A204.1 (cell line): ENCODE measurements around the gene GAS7.

Experiments
- FAIRE-seq: peaks from 2 replicates; lab custom pipeline; 2012; peaks lifted over from hg19 to GRCh38; lab: Jason Lieb, UNC

GAS7 gene

DNA sequence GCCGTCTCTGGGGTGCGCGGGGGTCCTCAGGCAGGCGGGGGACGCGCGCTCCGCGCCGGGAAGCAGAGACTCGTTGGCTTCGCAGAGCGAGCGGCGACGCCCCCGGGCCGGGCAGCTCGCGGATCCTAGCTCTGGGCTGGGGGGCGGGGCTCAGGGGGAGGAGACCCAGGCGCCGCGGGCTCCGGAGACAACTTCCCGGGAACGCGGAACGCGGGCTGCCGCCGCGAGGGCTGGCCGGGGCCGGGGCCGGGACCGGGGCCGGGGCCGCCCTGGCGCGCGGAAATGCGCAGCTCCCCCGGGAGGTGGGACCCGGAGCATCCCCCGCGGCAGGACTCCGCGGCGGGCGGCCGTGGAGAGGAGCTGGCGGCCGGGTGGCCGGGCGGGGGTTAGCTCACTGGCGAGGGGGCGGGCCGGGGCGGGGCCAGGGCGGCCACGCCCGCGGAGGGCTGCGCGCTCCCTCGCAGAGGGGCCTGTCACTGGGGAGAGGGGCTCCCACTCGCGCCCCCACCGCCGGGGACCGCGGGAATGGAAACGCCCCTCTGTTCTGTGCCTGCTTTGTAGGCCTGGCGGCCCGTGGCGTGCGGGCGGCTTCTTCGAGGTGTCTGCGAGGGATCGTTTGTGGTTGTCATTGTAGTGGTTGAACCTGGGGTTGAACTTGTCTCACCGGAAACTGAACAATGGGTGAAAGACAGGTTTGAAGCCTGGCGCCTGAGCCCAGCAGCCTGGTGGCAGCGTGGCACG, at the start of gene GAS7:
Gene GAS7 (minus strand): TSS at position 98 of the 741 bp plus-strand sequence.
- FAIRE-seq, result no peak

DNA sequence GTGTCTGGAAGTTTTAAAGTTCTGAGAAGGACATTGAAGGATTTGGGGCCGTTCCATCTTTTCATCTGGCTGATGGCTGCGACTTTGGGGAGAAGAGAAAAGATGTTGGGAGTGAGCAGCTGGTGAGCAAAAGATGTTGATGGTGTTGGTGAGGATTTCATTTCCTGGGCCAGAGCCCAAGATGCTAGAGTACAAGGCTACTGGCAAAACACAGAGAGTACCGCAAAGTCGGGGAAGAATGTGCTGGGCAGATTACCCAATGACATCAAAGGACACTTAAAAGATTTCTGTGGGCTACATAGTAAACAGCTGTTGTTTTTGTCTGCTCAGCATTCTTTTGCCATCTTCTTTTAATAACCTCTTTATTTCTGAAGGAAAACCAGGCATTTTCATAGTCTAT, 49.4 kb upstream of the GAS7 start:
- FAIRE-seq, result no peak

DNA sequence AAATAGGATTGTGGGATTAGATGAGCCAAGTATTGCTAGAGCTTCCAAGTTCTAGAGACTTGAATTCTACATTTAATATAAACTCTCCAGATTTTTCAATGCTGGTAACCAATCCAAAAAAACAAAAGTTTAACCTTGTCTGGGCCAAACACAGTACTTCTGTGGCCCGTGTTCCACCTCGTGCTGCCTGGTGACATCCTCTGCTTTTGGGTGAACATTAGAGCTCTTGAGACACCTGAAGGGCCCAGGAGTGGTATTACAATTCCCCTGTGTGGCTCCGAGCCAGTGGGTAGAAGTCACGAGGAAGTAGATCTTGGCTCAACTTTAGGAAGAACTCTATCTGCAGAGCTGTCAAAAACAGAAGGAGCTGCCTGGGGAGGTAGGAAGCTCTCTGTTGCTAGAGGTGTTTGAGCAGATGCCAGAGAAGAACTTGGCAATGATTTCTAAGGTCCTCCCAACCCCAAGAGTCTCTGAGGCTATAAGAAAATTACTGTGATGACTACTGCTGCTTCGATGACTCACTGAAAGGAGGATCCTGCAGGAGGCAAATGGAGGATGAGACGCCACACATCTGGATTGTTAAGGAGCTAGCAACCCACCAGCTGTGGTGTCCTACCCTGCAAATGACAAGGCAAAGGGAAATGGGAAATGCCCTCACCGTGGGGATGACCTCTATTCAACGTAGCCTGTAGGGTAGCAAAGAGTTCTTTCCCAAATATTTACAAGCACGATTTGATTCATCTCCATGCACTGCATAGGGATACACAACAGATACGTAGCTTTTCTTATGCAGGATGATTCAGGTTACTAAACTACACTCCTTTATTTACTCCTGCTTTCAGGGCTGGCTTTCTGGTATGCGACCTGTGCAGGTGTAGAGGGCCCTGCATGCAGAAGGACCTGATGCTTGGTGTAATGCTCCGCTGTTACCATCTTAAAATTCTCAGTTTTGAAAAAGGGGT, 45.8 kb upstream of the GAS7 start:
- FAIRE-seq, result no peak

DNA sequence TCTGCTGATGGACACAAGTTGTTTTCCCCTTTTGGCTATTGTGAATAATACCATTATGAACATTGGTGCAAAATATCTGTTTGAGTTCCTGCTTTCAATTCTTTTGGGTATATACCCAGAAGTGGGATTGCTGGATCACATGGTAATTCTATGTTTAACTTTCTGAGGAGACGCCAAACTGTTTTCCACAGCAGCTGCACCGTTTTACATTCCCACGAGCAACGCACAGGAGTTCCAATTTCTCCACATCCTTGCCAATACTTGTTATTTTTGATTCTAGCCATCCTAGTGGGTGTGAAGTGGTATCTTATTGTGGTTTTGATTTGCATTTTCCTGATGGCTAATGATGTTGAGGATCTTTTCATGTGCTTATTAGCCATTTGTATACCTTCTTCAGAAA, 43.4 kb upstream of the GAS7 start:
- FAIRE-seq, result no peak

DNA sequence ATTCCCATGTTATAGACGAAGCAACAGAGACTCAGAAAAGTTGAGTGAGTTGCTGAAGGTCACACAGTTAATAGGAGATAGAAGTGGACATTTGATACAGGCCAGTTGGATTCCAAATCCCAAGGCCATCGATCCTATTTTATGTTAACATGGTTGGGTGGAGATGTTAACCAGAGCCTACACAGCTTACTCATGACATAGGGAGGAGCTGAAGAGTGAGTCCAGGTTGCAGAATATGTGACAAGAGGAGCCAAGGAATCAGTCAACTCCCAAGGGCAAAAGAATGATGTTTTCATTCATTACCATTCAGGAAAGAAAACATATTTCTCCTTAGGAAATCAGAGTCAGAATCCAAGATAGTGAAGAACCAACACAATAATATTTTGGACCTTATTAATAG, 40.3 kb upstream of the GAS7 start:
- FAIRE-seq, result no peak

DNA sequence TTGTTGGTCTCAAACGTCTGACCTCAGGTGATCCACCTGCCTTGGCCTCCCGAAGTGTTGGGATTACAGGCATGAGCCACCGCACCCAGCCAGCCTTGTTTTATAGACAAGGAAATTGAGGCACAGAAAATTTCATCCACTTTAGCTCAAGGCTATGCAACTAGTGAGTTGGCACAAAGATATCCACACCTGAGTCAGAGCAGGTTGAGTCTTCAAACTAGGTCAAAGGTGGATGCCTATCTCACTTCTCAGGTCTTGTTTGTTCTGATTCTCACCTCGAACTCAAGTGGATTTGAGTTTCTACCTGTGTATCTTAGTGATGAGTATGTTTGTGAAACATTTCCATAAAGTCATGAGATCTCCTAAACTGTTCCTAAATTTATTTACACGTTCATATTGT, 35.6 kb upstream of the GAS7 start:
- FAIRE-seq, result no peak

DNA sequence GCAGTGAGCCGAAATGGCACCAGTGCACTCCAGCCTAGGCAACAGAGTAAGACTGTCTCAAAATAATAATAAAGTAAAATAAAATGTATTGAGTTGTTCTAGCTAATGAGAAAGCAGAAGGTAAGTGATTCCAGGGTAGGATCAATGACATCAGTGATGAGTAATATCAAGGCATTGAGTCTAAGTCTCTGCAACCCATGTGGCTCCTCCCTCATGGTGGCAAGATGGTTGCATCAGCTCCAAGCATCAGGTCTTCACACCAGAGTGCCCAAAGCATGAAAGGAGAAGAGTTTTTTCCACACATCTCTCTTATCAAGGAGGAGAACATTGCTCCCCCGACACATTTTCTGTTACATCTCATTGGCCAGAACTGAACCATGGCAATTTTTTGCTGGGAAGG, 34.8 kb upstream of the GAS7 start:
- FAIRE-seq, result no peak

DNA sequence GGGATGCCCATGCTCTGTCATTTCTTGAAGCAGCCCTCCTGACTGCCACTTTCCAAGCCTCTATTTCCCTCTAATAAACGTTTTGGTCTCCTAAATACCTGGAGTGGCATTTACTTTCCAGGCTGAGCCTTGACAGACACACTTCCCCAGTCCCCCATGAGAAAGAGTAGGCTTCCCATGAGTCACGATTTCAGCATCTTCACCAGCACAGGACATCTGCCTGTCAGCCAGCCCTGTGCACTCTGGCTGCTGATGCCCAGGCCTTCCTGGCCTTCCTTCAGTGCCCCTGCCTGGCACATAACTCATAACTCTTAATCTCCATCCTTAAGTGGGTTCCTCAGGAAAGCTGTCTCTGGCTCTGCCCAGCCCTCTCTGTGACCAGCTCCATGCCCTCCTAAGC, 30.8 kb upstream of the GAS7 start:
- FAIRE-seq, result no peak

DNA sequence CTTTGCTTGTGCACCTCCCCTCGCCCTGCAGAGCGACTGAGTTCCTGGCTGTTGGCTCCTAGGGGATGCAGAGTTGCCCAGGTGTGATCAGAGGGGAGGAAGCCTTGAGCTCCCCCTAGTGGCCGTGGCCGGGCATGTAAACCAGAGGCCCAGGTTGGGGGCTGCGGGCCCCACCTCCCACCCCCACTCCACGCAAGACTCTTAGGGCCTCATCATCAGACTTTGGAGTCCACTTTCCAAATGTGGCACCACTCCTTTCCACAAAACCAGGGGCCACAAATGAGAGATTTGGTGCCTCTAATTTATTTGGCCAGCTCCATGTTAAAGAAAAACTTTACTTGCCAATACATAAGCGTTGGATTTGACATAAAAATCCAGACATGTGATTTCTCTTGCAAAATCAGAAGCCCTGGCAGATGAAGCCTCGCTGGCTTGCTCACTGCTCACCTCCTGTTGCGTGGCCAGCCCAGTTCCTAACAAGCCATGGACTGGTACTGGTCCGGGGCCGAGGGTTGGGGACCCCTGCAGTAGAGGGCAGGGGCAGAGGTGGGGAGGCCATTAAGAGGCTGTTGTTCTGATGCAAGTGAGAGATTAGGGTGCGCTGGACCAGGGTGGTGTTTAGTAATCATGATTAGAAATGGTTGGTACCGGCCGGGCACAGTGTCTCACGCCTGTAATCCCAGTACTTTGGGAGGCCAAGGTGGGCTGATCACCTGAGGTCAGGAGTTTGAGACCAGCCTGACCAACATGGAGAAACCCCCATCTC, 28.7 kb upstream of the GAS7 start:
- no peak for FAIRE-seq

DNA sequence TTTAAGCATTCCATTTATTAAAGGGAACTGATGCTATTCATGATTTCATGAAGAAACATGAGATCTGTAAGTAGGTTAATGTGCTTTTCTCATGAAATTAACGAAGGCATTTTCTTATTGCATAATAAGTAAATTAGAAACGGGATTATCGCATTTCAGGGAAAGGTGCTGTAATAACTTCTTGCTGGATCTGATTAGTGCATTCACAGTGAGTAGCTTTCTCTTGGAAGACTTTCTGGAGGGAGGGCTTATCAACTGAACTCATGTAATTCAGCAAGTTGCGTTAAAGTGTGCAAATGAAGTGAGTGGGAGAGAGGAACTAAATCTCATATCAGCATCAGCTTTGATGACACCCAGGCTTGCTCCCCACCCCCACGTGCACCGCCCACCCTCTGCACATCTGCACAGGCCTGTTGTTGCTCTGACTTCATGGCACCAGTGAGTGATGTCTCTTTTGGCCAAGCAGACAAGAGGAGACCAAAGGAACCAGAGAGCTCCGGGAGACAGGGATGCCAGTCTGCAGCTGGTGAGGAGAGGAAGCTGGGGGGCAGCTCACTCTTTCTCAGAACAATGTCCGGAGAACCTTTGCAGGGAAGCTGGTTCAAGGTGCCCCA, 26.3 kb upstream of the GAS7 start:
- no peak for FAIRE-seq

DNA sequence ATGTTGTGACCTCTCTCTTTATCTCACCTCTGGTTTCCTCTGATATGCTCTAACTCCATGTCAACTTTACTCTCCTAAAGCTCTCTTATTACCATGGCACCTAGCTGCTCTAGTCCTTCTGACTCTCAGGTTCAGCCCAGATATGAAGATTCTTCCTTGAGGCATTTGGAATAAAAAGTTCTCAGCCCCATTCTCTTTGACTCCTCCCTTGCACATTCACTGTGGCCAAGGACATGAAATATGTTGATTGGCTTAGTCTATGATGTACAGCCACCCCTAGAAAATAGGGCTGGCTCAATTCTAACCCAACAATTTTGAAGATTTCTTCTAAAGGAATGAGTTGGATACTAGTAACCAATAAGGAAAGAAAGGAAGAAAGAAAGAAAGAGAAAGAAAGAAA, 20.8 kb upstream of the GAS7 start:
- no peak for FAIRE-seq

DNA sequence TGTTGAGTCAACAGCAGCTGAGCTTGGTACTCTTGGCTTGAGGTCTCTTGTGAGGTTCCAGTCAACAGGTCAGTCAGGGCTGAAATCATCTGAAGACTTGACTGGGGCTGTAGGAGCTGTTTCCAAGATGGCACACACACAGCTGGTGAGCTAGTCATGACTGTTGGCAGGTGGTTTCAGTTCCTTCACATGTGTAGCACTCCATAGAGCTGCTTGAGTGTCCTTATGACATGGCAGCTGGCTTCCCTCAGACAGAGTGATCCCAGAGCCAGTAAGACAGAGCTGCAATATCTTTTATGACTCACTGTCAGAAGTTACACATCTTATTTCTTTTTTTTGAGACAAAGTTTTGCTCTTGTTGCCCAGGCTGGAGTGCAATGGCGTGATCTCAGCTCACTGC, 19.5 kb upstream of the GAS7 start:
- no peak for FAIRE-seq

DNA sequence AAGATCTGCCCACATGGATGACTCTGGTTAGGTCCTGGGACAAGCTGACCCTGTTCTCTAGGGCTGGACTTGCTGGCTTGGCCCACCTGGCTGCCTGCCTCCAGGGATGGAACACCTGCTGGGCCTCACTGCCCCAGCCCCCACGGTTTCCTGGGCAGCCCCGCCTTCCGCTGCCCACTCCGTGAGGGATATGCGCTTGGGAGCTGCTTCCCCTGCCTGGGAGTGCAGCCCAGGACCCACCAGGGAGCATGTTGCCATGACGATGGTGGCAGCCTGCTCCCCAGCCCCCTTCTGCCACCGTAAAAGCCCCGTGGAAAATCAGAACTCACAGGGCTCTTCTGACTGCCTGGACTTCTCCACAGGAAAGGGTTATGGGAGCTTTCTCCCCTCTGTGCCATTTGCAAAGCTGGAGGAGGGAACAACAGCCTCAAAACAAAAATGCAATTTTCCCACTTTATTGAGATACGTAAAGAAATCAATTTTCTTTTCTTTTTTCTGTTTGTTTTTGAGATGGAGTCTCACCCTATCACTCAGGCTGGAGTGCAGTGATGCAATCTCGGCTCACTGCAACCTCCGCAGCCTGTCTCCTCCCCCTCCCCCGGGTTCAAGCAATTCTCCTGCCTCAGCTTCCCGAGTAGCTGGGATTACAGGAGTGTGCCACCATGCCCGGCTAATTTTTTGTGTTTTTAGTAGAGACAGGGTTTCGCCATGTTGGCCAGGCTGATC, 18.0 kb upstream of the GAS7 start:
- no peak for FAIRE-seq

DNA sequence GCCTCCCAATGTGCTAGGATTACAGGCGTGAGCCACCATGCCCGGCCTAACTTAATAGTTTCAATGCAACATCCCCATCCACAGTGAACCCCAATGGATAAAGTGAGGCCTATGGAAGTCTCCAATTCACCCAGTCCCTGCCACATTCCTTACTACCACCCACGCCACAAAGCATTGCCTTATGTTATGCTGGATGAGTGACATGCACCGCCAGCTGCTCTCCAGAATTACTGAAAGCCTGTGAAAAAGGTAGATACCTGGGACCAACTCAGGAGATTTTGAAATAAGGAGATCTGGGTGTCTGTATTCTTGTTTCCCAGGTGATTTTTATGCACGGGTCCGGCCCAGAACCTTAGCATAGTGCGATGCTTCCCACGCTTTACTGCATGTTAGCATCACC, 16.9 kb upstream of the GAS7 start:
- FAIRE-seq, result no peak

DNA sequence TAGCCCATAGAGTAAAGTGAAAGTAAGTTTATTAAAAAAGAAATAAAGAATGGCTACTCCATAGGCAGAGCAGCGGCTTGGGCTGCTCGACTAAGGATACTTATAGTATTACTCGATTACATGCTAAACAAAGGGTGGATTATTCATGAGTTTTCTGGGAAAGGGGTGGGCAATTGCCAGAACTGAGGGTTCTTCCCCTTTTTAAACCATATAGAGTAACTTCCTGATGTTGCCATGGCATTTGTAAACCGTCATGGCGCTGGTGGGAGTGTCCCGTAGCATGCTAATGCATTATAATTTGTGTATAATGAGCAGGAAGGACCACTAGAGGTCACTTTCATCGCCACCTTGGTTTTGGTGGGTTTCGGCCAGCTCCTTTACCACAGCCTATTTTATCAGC, 13.3 kb upstream of the GAS7 start:
- no peak for FAIRE-seq

DNA sequence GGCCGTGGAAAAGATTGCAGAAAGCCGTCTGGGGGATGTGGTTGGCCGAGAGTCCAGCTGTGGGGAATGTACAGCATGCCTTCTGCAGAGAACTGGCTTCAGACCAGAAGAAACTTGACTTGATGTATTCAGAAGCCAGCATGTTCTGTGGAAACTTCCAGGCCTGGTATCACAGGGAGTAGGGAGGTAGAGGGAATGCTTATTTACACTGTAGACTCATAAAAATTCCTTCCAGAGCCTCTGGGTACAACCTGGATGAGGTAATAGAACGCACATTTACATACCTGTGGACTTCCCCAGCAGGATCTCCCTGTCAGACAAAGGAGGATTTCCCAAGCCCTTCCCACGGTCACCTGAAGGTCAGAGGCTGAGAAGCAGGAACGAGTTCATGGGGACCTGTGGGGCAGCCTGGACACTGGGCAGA, 11.8 kb upstream of the GAS7 start:
- FAIRE-seq, result no peak

DNA sequence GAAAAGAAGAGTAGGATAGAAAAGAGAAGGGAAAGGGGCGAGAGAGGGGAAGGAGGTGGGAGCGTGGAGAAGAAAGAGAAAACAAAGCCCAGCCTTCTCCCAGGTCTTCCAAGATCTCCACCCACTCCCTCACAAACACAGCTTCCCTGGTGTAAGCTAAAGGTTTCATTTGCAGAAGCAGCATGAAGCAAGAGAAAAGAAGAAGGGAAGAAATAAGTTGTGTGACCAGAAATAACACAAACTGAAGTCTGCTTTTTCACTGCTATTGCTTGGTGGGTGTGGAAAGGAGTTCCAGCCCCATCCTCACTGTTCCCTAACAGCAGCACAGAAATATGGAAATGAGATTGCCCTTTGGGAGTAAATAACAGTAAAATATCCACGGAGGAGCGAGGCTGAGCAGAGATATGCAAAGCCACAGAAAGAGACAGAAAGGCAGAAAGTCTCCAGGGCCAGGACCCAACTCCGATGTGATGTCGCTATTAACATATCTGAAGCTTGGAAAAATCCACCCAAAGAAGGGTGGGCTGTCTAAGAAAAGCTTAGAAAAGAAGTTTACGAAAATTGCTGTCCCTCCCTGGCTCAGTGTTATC, 10.3 kb upstream of the GAS7 start:
- FAIRE-seq, result no peak

DNA sequence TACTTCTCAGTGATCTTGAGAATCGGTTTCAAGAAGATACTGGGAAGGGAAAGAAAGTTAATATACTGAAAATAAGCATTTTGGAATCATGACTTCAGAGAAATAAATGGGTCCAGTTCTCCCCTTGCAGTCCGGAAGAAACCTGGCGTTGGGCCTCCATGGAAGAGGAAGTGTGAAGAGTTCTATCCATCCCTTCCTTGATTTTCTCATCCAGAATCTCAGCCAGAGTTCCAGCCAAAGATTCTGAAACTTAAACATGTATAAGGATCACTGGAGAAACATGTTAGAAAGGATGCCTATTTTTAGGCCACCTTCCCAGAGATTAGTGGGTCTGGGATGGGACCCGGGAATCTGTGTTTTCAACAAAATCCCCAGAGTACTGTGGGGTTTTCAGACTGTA, 8.7 kb upstream of the GAS7 start:
- no peak for FAIRE-seq

DNA sequence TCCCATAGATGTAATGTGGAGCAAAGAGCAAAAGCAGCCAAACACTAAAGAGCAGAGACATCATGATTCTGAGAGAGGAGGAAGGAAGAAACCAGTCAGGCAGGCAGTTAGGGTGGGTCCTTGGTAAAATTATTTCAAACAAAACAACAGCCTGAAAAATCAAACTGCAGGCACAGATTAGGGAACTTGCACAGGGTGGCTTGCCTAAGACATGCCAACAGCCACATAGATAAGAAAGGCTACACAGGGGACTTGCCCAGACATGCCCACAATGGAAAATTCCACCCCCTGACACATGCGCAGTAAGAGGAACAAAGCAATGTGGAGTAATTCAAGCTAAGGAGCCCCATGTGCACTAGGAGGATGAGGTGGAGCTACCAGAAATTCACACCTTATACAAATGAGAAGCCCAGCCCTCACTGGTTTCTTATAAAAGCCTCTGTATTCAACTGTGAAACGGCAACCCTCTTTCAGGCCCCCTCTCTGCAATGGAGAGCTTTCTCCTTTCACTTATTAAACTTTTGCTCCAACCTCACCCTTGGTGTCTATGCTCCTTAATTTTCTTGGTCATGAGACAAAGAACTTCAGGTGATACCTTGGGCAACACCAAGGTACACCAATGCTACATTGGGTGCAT, 7.3 kb upstream of the GAS7 start:
- FAIRE-seq, result no peak

DNA sequence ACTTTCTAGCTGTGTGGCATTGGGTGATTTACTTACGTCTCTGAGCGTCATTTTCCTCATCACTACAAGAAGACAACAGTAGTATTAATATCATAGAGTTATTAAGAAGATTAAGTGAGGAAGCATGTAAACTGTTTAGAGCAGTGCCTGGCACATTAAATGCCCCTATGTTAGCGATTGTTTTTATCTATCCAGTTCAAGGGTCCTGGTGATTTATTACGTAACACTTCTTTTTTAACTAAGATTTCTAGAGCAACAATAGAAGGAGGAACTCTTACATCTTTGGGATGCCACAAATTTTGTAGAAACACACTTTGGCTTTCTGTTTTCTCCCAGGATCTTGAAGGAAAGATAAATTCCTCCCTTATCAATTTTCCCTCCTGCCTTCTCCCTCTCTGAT, 3.3 kb upstream of the GAS7 start:
- FAIRE-seq, result no peak

DNA sequence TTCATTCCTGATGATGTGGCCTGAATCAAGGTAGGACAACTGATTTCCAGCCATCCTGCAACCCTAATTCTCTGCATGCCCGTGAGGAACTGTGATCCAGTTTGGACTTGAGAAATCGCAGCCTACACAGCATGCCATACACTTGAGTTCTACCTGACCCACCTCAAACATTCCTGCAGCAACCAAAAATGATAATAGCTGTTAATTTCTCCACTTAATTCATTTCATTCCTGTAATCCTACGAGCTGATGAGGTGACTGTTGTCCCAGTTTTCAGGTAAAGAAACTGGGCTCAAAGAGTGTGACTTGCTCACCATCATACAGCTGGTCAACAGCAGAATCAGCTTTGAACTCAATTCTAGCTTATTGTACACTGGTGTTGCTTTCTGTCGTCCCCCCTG, 2.2 kb upstream of the GAS7 start:
- FAIRE-seq, result no peak
